ENCODE results near the gene ADAMTS17. TPM values are rescaled to one million over a fixed set of nuclear protein-coding genes. Genes with fewer than 3 reads are reported as not detected.

ADAMTS17 gene
- total RNA-seq, 1 experiment from 2014 or later: 0.15 TPM

DNA sequence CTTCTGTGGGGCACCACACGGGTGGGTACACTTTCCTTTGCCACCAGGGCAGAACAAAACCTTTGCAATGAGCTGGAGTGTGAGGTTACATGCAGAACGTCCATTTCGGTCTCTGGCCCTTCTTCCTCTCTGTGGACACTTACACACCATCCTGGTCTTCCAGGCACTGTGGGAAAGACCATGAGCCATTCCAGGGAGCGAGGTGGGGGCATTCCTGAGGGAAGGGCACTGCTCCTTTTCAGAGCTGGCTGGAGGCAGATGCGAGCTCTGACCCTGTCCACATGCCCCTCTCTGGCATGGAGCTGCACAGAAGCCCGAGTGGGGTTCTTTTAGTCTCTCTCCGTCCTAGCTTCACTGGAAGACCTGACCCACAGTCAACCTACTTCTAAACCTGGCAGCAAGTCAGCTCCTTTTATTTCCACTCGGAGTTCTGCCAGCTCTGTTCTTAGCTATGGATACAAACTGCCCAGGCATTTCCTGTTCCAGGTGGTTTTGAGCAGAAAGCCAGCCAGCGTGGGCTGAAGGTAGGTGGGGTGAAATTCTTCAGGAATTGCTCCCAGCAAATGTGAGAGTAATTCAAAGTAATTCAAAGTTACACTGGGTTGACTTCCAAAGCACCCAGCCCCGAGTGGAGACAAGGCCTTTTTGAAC lies 281.4 kb downstream of the ADAMTS17 start:
- H3K9me3 ChIP-seq (ENCODE audit: low read depth, low read length, poor library complexity, severe bottlenecking): no peaks in the 10 kb centered on the region
- DNase-seq (ENCODE audit: low spot score): no peak
- no peaks in the 10 kb centered on the region for H3K36me3 ChIP-seq (ENCODE audit: insufficient read depth, low read length, poor library complexity, severe bottlenecking)
- POLR2A ChIA-PET (ENCODE audit: low non-redundant PET): no interaction called here
- H3K4me3 ChIP-seq (ENCODE audit: low read depth, low read length, poor library complexity, severe bottlenecking): no peak overlapping the region
- no TSS peak for BruUV-seq (replicated peaks)
- TF ChIP-seq EZH2 (IDR thresholded peaks at IDR 0.05; ENCODE audit: borderline replicate concordance, low read depth, low read length, poor library complexity, severe bottlenecking): no peak
- TF ChIP-seq, protein P1, sequence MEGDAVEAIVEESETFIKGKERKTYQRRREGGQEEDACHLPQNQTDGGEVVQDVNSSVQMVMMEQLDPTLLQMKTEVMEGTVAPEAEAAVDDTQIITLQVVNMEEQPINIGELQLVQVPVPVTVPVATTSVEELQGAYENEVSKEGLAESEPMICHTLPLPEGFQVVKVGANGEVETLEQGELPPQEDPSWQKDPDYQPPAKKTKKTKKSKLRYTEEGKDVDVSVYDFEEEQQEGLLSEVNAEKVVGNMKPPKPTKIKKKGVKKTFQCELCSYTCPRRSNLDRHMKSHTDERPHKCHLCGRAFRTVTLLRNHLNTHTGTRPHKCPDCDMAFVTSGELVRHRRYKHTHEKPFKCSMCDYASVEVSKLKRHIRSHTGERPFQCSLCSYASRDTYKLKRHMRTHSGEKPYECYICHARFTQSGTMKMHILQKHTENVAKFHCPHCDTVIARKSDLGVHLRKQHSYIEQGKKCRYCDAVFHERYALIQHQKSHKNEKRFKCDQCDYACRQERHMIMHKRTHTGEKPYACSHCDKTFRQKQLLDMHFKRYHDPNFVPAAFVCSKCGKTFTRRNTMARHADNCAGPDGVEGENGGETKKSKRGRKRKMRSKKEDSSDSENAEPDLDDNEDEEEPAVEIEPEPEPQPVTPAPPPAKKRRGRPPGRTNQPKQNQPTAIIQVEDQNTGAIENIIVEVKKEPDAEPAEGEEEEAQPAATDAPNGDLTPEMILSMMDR (conservative IDR thresholded peaks at IDR 0.05; ENCODE audit: low read depth, low read length): no peak
- H3K27me3 ChIP-seq (replicated peaks; ENCODE audit: insufficient read depth, low read depth, low read length, poor library complexity): peaks cover 4% of the 10 kb centered on the region
- CTCF ChIA-PET: no interaction called here
- H3K4me1 ChIP-seq (ENCODE audit: insufficient read depth, low read length, poor library complexity, severe bottlenecking): no peaks in the 10 kb centered on the region
- intact Hi-C loops (cut with micrococcal nuclease; ENCODE audit: unreplicated experiment): no loop called here
- no peak overlapping the region for H3K27ac ChIP-seq (ENCODE audit: low read depth, low read length, poor library complexity, severe bottlenecking)

DNA sequence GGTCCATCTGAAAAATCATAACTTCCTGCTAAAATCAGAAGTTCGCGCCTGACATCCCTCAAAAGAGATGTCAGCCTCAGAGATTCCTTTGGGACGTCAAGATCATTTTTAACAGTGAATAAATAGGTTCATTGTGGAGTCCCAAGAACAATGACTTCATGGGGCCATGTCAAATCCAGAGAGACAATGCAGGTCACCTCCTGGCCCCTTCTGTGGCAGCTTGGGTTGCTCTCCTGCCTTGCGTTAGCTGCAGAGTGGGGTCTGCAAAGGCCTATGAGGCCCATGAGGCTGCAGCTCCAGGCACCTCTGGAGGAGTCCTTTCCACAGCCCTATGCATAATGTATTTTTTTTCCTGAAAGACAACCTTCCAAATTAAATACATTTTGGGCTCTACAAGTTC lies 282.3 kb downstream of the ADAMTS17 start:
- CTCF ChIA-PET: no interaction called here
- POLR2A ChIA-PET (ENCODE audit: low non-redundant PET): no interaction called here
- Histone ChIP-seq H3K4me1 (ENCODE audit: insufficient read depth, low read length, poor library complexity, severe bottlenecking) (no peaks in the 10 kb centered on the region), H3K36me3 (ENCODE audit: insufficient read depth, low read length, poor library complexity, severe bottlenecking) (no peaks in the 10 kb centered on the region), H3K27me3 (replicated peaks; ENCODE audit: insufficient read depth, low read depth, low read length, poor library complexity) (peaks cover 4% of the 10 kb centered on the region), H3K9me3 (ENCODE audit: low read depth, low read length, poor library complexity, severe bottlenecking) (no peaks in the 10 kb centered on the region), H3K27ac (ENCODE audit: low read depth, low read length, poor library complexity, severe bottlenecking) (no peak overlapping the region), H3K4me3 (ENCODE audit: low read depth, low read length, poor library complexity, severe bottlenecking) (no peak overlapping the region)
- TF ChIP-seq, protein P1 (conservative IDR thresholded peaks at IDR 0.05; ENCODE audit: low read depth, low read length): no peak
- DNase-seq (ENCODE audit: low spot score): no peak
- BruUV-seq (replicated peaks): no TSS peak
- intact Hi-C loops (cut with micrococcal nuclease; ENCODE audit: unreplicated experiment): no loop called here

DNA sequence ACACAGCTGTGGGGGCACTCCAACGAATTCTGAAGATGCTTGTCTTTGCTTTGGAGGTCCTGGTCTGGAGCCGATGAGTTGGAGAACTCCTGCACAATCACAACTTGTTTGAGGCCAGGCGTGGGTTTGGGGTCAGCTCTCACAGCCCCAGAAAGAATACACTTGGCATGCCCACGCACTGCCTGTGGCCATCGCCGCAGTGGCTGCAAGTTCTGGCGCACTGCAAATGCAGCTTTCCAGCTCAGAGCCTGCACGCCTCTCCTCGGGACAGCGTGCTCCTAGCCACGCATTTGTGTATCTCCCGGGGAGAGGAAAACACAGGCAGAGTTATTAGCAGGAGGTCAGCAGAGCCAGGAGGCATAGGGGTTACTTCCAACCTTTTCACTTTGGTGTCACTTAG lies 282.7 kb downstream of the ADAMTS17 start:
- Histone ChIP-seq H3K4me3 (ENCODE audit: low read depth, low read length, poor library complexity, severe bottlenecking) (no peak overlapping the region), H3K27me3 (replicated peaks; ENCODE audit: insufficient read depth, low read depth, low read length, poor library complexity) (peaks cover 4% of the 10 kb centered on the region), H3K9me3 (ENCODE audit: low read depth, low read length, poor library complexity, severe bottlenecking) (no peaks in the 10 kb centered on the region), H3K4me1 (ENCODE audit: insufficient read depth, low read length, poor library complexity, severe bottlenecking) (no peaks in the 10 kb centered on the region), H3K27ac (ENCODE audit: low read depth, low read length, poor library complexity, severe bottlenecking) (no peak overlapping the region), H3K36me3 (ENCODE audit: insufficient read depth, low read length, poor library complexity, severe bottlenecking) (no peaks in the 10 kb centered on the region)
- intact Hi-C loops (cut with micrococcal nuclease; ENCODE audit: unreplicated experiment): no loop called here
- TF ChIP-seq, protein P1 (conservative IDR thresholded peaks at IDR 0.05; ENCODE audit: low read depth, low read length): no peak
- no peak for TF ChIP-seq EZH2 (IDR thresholded peaks at IDR 0.05; ENCODE audit: borderline replicate concordance, low read depth, low read length, poor library complexity, severe bottlenecking)
- DNase-seq (ENCODE audit: low spot score): no peak
- POLR2A ChIA-PET (ENCODE audit: low non-redundant PET): no interaction called here
- CTCF ChIA-PET: no interaction called here
- no TSS peak for BruUV-seq (replicated peaks)
